NCI-H1105 treated with DMSO at 0.1 percent for 48 hours (cell line): Measurements from ENCODE around the gene H2AZ1.
A peak's percentile ranks its signal among the peaks of the same experiment; 100 is the strongest.

Experiments used
- DNase-seq: peaks from one replicate; lab custom pipeline; 2025; lab: John Stamatoyannopoulos, UW

H2AZ1 gene

DNA sequence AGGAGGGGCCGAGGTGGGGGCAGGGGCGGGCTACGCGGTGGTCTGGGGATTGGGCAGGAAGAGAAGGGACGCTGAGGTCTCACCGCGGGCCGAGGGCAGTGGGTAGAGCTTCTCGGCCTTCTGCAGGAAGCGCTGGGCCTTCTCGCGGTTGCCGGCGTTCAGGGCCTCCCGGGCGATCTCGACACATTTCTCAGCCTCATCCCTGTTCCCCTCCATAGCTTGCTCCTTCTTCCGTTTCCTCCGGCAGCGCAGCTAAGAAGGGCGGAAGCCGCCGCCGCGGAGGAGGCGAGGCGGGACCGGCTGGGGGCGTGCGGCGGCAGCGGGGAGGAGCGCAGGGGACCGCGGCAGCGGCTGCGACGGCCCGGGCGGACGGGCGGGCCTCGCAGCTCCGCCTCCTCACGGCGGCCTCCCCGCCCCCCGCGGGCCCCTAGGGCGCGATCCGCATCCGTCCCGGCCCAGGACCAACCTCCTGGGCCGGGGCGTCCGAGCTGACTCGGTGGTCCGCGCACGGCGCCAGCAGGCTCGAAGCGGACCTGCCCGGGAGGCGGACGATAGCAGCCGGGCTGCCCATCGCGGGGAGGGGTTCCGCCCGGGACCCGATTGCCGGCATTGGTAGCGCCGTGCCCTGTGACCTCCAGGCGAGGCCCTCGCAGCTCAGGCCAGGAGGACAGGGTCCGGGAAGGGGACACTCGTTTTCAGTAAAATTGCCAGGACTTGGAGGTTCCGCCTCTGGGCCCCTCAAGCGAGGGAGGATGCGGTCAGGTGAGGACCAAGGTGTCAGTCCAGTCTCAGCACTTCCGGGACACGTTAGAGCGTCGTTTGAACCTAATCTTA, 3.5 kb downstream of the H2AZ1 start, which contains the start of gene DNAJB14:
Gene DNAJB14, minus strand, starts transcription at position 263 of the 834 bp plus-strand sequence. Its CDS starts 47 bp downstream, at position 216.
- DNase-seq, result peak; percentile 33

- no peak for DNase-seq
These were observed 4.2 kb downstream of the H2AZ1 start for GRCh38 chr4:99945718-99946355.

DNA sequence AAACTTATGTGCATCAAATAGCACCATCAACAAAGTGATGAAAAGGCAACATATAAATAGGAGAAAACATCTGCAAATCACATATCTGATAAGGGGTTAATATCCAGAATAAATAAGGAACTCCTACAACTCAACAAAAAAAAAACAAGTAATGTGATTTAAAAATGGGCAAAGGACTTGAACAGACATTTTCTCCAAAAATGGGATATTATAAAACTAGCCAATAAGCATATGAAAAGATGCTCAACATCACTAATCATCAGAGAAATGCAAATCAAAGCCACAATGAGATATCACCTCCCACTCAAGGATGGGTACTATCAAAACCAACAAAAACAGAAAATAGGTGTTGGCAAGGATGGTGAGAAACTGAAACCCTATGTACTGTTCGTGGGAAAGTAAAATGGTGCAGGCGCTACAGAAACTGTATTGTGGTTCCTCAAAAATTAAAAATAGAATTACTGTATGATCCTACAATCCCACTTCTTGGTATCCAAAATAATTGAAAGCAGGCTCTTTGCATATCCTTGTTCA, 6.1 kb downstream of the H2AZ1 start:
- no peak for DNase-seq

GRCh38 chr4:99938243-99938753, 11.8 kb downstream of the H2AZ1 start:
- no peak for DNase-seq

- no peak for DNase-seq
These were observed 15.2 kb downstream of the H2AZ1 start for GRCh38 chr4:99934891-99935290.

DNA sequence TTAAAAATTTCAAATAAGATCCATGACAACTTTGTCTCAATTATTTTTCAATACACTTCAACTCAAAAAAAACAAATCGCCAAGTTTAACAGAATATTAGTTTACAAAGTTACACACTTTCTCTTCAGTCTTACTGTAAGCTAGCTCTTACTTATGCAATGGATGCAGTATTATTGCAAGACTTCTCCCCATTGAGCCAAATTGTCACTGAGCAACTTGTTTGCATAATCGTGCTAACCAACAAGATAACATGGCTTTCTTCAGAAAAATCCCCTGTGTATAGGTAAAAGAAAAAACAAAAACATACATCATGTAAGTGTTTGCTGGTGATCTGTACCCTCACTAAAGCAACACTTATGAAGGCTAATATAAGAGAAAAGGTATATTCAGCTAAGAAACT, 22.5 kb downstream of the H2AZ1 start:
- DNase-seq, result no peak

DNA sequence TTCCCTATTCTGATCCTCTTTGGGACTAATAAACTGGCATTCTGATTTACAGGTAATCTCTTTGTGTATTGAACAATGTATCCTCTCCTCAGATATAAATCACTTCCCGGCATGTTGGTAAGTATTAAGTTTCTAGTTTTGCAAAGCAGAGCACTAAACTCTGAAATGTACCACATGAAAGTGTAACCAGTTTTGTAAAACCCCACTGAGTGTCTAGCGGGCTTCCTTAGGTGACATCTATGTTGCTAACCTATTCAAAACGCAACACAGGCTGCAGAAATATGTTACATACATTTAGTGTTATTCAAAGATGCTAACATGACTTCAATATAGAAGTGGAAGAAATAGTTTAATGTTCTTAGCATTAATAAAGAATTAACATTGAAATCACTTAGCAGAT, 28.9 kb downstream of the H2AZ1 start:
- DNase-seq, result no peak

DNA sequence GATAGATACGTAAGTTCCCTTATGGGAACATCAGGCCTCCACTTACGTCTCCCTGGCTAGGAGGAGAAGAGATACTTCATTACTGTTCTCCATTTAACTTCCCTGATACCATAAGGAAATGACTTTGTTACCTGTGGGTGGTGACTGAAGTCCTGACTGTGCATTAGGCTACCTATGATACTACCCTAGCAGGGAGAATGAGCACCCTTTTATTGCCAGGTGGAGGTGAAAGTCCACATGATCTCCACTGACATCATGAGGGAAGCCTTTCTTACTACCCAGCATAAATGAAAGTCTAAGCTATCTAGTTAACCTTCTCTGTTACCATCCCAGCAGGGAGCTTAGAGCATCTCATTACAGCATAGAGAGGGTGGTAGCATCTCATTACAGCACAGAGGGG, 31.4 kb downstream of the H2AZ1 start:
- DNase-seq, result no peak

DNA sequence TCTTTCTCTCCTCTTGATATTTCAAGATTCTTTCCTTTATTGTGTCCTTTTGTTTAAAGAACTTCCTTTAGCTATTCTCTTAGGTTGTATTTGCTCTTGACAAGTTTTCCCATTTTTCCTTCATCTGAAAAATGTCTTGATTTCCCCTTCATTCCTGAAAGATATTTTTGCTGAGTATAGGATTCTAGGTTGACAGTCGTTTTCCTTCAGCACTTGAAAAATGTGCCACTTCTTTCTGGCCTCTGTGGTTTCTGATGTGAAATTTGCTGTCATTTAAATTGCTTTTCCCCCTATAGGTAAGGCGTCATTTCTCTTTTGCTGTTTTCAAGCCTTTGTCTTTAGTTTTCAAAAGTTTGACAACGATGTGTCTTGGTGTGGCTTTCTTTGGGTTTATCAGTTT, 32.5 kb downstream of the H2AZ1 start:
- DNase-seq, result no peak

GRCh38 chr4:99915449-99915848, 34.6 kb downstream of the H2AZ1 start:
- DNase-seq, result no peak
